ENCODE results near the gene BDH1. TPM values are rescaled to one million over a fixed set of nuclear protein-coding genes. Genes with fewer than 3 reads are reported as not detected.

BDH1 gene
- total RNA-seq, 1 donor from 2014 or later = 1.5 TPM

DNA sequence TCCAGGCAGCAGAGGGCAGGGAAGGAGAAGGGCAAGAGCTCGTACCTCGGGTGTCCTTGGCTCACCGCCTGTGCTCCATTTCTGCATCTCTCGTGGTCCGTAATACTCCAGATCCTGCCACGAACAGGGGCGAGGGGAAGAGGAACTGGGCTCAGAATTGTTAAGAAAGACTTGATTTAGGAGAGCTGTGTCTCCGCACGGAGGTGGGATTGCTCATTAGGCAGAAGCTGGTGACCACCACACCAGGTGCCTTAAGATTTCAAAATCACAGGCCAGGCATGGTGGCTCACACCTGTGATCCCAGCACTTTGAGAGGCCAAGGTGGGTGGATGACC, 37.2 kb upstream of the BDH1 start:
- H3K4me2 ChIP-seq (ENCODE audit: low read length) = no peak overlapping the region
- DNase-seq (ENCODE audit: low read depth) = no peak
- no peak overlapping the region for H3K27ac ChIP-seq (ENCODE audit: low read depth, low read length)
- no peak for FAIRE-seq
- Mint-ChIP-seq H3K4me3 (ENCODE audit: unreplicated experiment) (no peak overlapping the region), H3K27me3 (ENCODE audit: low read depth, unreplicated experiment) (peaks cover 8% of the 10 kb centered on the region), H3K4me1 (ENCODE audit: low read depth, unreplicated experiment) (peaks cover 2% of the 10 kb centered on the region), H3K27ac (ENCODE audit: unreplicated experiment) (no peak overlapping the region), H3K9me3 (ENCODE audit: unreplicated experiment) (no peaks in the 10 kb centered on the region), H3K36me3 (ENCODE audit: low read depth, unreplicated experiment) (peaks cover 2% of the 10 kb centered on the region)
- H4K20me1 ChIP-seq (ENCODE audit: insufficient read depth, low read length) = no peaks in the 10 kb centered on the region
- H3K27me3 ChIP-seq (ENCODE audit: insufficient read depth, low read length) = no peaks in the 10 kb centered on the region
- no peak overlapping the region for H2AFZ ChIP-seq (ENCODE audit: low read depth, low read length)
- H3K4me1 ChIP-seq (ENCODE audit: insufficient read depth, low read length) = no peaks in the 10 kb centered on the region
- no peaks in the 10 kb centered on the region for H3K9me3 ChIP-seq (ENCODE audit: insufficient read depth, low read depth, low read length)
- no peak overlapping the region for H3K4me3 ChIP-seq (ENCODE audit: insufficient read depth, low read depth, low read length)
- H3K9ac ChIP-seq (ENCODE audit: low read length) = no peak overlapping the region
- TF ChIP-seq, protein P1, sequence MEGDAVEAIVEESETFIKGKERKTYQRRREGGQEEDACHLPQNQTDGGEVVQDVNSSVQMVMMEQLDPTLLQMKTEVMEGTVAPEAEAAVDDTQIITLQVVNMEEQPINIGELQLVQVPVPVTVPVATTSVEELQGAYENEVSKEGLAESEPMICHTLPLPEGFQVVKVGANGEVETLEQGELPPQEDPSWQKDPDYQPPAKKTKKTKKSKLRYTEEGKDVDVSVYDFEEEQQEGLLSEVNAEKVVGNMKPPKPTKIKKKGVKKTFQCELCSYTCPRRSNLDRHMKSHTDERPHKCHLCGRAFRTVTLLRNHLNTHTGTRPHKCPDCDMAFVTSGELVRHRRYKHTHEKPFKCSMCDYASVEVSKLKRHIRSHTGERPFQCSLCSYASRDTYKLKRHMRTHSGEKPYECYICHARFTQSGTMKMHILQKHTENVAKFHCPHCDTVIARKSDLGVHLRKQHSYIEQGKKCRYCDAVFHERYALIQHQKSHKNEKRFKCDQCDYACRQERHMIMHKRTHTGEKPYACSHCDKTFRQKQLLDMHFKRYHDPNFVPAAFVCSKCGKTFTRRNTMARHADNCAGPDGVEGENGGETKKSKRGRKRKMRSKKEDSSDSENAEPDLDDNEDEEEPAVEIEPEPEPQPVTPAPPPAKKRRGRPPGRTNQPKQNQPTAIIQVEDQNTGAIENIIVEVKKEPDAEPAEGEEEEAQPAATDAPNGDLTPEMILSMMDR (IDR thresholded peaks at IDR 0.05; ENCODE audit: insufficient read depth, low read depth, low read length) = no peak
- no peak for TF ChIP-seq EZH2 (IDR thresholded peaks at IDR 0.05; ENCODE audit: insufficient read depth, low read length)
- H3K36me3 ChIP-seq (ENCODE audit: insufficient read depth, low read length) = no peaks in the 10 kb centered on the region
- H3K79me2 ChIP-seq (ENCODE audit: insufficient read depth, low read length) = no peaks in the 10 kb centered on the region

DNA sequence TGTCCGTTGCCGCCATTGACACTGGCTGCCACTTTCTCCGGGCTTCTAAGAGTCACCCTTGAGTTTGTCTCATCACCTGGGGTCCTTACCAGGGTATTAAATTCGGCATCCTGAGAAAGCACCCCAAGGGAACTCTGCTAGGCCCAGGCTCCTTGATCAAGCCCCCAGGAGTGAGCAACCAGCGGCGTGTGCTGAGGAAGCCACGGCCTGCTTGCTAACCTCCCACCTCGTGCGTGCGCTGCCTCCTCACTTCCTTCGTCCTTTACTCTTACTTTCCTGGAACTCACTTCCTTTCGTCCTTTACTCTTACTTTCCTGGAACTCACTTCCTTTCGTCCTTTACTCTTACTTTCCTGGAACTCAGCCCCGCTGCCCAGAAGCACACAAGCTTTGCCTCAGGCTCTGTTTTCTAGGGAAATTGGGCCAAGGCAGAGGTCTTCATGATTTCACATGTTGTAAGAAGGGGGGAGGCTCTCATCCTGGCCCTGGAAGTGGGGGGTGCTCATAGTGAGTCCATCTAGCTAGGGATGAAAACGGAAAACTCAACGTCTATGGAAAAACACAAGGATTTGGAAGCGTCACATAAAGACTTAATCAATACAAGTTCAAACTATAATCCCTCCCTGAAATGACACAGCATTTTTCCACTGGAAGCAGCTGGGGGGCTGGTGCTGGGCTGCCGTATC, 36.7 kb upstream of the BDH1 start:
- no peaks in the 10 kb centered on the region for H3K36me3 ChIP-seq (ENCODE audit: insufficient read depth, low read length)
- H3K4me3 ChIP-seq (ENCODE audit: insufficient read depth, low read depth, low read length) = no peak overlapping the region
- H3K79me2 ChIP-seq (ENCODE audit: insufficient read depth, low read length) = no peaks in the 10 kb centered on the region
- Mint-ChIP-seq H3K27me3 (ENCODE audit: low read depth, unreplicated experiment) (peaks cover 8% of the 10 kb centered on the region), H3K4me3 (ENCODE audit: unreplicated experiment) (no peak overlapping the region), H3K9me3 (ENCODE audit: unreplicated experiment) (no peaks in the 10 kb centered on the region), H3K4me1 (ENCODE audit: low read depth, unreplicated experiment) (peaks cover 2% of the 10 kb centered on the region), H3K27ac (ENCODE audit: unreplicated experiment) (no peak overlapping the region), H3K36me3 (ENCODE audit: low read depth, unreplicated experiment) (peaks cover 2% of the 10 kb centered on the region)
- FAIRE-seq (no peak), DNase-seq (ENCODE audit: low read depth) (no peak)
- H3K27me3 ChIP-seq (ENCODE audit: insufficient read depth, low read length) = no peaks in the 10 kb centered on the region
- no peak overlapping the region for H2AFZ ChIP-seq (ENCODE audit: low read depth, low read length)
- no peak overlapping the region for H3K9ac ChIP-seq (ENCODE audit: low read length)
- H3K27ac ChIP-seq (ENCODE audit: low read depth, low read length) = no peak overlapping the region
- no peak overlapping the region for H3K4me2 ChIP-seq (ENCODE audit: low read length)
- TF ChIP-seq, protein P1 (IDR thresholded peaks at IDR 0.05; ENCODE audit: insufficient read depth, low read depth, low read length) = no peak
- TF ChIP-seq EZH2 (IDR thresholded peaks at IDR 0.05; ENCODE audit: insufficient read depth, low read length) = no peak
- no peaks in the 10 kb centered on the region for H4K20me1 ChIP-seq (ENCODE audit: insufficient read depth, low read length)
- no peaks in the 10 kb centered on the region for H3K9me3 ChIP-seq (ENCODE audit: insufficient read depth, low read depth, low read length)
- H3K4me1 ChIP-seq (ENCODE audit: insufficient read depth, low read length) = no peaks in the 10 kb centered on the region

DNA sequence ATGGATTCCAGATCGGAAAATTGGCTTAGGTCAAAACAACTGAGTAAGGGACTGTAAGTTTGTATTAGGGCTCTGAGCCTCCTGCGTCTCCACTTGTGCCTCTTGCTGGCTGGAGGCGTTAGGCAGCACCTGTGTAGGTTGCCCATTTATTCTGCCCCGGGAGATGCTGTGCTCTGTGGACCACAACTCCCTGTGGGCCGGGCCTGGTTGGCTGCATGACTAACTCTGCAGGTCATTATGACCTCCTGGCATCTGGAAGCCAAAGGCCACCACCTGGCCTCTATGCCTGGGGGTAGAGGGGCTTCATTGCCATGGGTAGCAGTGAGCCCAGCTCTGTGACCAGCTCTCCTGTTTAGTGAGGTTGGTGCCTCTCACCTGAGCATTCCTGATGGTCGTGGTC, 36.0 kb upstream of the BDH1 start:
- DNase-seq (ENCODE audit: low read depth) = no peak
- Mint-ChIP-seq H3K27ac (ENCODE audit: unreplicated experiment) (no peak overlapping the region), H3K36me3 (ENCODE audit: low read depth, unreplicated experiment) (peaks cover 2% of the 10 kb centered on the region), H3K4me1 (ENCODE audit: low read depth, unreplicated experiment) (no peaks in the 10 kb centered on the region), H3K27me3 (ENCODE audit: low read depth, unreplicated experiment) (peaks cover 8% of the 10 kb centered on the region), H3K4me3 (ENCODE audit: unreplicated experiment) (no peak overlapping the region), H3K9me3 (ENCODE audit: unreplicated experiment) (no peaks in the 10 kb centered on the region)
- Histone ChIP-seq H3K27ac (ENCODE audit: low read depth, low read length) (no peak overlapping the region), H3K79me2 (ENCODE audit: insufficient read depth, low read length) (no peaks in the 10 kb centered on the region), H3K36me3 (ENCODE audit: insufficient read depth, low read length) (no peaks in the 10 kb centered on the region), H3K4me2 (ENCODE audit: low read length) (no peak overlapping the region), H3K4me1 (ENCODE audit: insufficient read depth, low read length) (no peaks in the 10 kb centered on the region), H3K4me3 (ENCODE audit: insufficient read depth, low read depth, low read length) (no peak overlapping the region), H3K9ac (ENCODE audit: low read length) (no peak overlapping the region), H2AFZ (ENCODE audit: low read depth, low read length) (no peak overlapping the region), H3K27me3 (ENCODE audit: insufficient read depth, low read length) (no peaks in the 10 kb centered on the region), H3K9me3 (ENCODE audit: insufficient read depth, low read depth, low read length) (no peaks in the 10 kb centered on the region), H4K20me1 (ENCODE audit: insufficient read depth, low read length) (no peaks in the 10 kb centered on the region)
- TF ChIP-seq EZH2 (IDR thresholded peaks at IDR 0.05; ENCODE audit: insufficient read depth, low read length) = no peak
- TF ChIP-seq, protein P1 (IDR thresholded peaks at IDR 0.05; ENCODE audit: insufficient read depth, low read depth, low read length) = no peak
- no peak for FAIRE-seq

Data from astrocyte (in vitro differentiated cells and primary cell).